ENCODE data around the gene BAHCC1.

BAHCC1 gene

DNA sequence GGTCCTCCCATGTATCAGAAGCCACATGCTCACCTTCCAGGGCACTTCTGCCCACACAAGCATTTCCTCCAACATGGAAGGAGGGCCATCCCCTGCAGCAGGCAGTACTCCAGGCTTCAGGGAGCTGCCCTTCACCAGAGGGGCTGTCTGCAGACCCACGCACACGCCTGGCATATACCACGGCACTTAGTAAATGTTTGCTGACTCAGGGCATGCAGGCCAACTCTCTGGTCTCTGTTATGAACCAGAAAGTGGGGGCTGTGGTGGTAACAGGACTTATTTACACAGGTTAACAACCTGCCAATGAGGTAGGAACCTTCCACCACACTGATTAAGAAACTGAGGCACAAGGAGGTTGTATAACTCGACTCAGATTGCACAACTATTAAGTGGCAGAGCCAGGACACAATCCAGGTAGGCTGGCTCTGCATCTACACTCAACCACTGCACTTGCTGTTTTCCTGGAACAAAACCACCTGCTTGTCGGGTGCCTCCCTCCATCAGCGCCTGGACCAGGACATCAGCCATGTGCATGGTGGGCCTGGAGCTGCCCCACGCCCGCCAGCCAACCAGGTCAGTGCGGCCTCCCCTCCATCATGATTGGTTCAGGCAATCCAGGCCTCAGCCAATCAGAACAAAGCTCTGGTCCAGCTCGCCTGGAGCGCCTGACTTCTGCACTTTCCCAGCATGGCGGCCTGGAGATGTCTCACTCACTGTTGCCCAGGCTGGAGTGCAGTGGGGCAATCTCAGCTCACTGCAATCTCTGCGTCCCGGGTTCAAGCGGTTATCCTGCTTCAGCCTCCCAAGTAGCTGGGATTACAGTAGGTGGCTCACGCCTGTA lies 98.2 kb downstream of the BAHCC1 start:
- no peak for DNase-seq (ENCODE audit: low read depth)

- DNase-seq (ENCODE audit: low read depth) = no peak
These were observed 99.5 kb downstream of the BAHCC1 start for GRCh38 chr17:81494626-81495377.

GRCh38 chr17:81498953-81499600 lies 103.8 kb downstream of the BAHCC1 start:
- DNase-seq (ENCODE audit: low read depth) = no peak

- no peak for DNase-seq (ENCODE audit: low read depth)
These were observed 104.3 kb downstream of the BAHCC1 start for GRCh38 chr17:81499601-81499970.

DNA sequence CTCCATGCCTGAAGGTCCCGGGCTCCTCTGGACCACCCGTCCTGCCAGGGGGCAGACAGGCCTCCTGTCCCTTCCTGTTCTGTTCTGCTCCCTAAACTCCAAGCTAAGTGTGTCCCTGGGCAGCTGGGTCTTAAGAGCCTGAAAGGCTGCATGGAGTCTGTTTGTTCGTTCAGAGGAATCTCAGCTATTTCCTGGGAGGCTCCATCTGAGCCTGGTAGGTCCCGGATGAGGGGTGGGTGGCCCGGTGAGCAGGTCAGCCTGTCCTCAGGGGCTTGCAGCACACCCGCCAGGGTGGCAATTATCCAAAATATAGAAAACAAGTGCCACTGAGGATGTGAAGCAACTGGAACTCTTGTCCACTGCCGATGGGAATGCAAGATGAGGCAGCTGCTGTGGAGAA lies 104.8 kb downstream of the BAHCC1 start:
- no peak for DNase-seq (ENCODE audit: low read depth)

GRCh38 chr17:81502471-81503017 lies 107.3 kb downstream of the BAHCC1 start:
- no peak for DNase-seq (ENCODE audit: low read depth)

- DNase-seq (ENCODE audit: low read depth) = no peak
These were observed 108.4 kb downstream of the BAHCC1 start for GRCh38 chr17:81503619-81504018.

DNA sequence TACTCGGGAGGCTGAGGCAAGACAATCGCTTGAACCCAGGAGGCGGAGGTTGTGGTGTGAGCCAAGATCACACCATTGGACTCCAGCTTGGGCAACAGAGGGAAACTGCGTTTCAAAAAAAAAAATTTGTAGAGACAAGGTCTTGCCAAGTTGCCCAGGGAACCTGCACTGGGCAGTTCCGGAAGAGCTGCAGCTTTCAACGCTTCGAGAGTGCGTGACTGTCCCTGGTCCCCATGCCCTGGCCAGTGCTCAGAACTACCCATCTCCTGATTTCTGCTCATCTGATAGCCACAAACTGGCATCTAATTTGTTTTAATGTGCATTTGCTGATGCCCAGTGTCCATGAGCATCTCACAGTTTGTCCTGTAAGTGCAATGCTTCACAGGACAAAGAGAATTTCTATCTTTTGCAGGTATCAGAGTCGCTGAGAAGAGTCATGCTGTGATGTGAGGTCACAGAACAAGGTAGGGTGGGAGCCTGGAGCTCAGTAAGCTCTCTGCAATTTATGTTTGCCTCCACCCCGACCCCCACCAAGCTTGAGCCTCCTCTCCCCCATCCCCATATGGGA lies 113.5 kb downstream of the BAHCC1 start:
- no peak for DNase-seq (ENCODE audit: low read depth)

DNA sequence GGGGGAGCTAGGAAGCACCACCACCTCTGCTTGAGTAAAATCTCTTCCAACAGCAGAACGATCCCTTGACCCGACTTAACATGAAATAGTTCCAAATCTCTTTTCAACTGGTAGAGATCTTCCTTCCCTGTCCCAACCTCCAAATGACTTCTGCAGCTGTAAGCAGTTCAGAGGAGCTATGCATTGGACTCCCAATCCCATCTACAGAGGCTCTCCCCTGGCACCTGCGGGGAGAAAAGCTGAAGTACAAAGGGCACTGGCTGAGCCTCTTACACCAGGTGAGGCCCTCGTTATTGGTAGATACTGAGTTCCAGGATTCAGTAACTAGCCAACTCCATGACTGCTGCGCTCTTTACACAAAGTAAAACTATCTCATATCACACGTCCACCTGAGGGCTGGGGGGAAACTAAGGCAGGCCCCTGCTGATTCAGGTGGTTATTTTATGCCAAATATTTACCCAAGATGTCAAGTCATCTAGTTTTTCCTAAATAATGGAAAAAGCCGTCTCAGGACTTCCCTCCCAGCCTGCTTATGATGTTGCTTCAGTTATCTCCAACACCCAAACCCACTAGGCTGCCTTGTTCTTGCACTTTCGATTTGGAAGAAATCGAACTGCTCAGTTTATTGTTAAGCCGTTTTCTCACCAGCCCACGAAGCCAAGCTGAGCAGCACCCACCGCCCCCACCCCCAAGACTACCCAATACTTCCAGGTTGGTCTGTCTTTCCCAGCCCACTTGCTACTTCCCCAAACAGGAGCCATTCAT lies 114.1 kb downstream of the BAHCC1 start:
- no peak for DNase-seq (ENCODE audit: low read depth)

DNA sequence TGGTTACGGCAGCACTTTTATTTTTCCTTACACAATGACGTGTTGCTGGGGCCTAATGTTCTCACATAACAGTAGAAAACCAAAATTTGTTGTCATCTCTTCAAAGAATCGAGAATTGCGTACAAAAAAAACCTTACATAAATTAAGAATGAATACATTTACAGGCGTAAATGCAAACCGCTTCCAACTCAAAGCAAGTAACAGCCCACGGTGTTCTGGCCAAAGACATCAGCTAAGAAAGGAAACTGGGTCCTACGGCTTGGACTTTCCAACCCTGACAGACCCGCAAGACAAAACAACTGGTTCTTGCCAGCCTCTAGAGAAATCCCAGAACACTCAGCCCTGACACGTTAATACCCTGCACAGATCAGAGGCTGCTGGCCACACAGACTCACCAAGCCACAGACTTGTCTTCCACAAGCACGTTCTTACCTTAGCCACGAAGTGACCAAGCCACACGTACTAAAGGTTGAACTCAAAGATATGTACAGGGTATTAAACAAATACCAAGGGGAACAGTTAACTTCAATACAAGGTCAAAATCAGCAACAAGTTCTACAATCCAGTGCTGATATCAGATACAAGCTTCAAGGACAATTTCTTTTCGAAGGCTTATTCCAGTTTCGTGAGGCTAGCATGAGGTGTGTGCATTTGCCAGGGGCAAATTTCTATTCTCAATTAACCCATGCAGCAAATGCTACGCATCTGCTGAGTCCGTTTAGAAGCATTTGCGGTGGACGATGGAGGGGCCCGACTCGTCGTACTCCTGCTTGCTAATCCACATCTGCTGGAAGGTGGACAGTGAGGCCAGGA lies 114.9 kb downstream of the BAHCC1 start:
- no peak for DNase-seq (ENCODE audit: low read depth)

GRCh38 chr17:81510785-81511553 lies 115.7 kb downstream of the BAHCC1 start:
- DNase-seq (ENCODE audit: low read depth) = no peak

- no peak for DNase-seq (ENCODE audit: low read depth)
These were observed 116.2 kb downstream of the BAHCC1 start for GRCh38 chr17:81511554-81511803.

- no peak for DNase-seq (ENCODE audit: low read depth)
These were observed 116.7 kb downstream of the BAHCC1 start for GRCh38 chr17:81511804-81512561.

DNA sequence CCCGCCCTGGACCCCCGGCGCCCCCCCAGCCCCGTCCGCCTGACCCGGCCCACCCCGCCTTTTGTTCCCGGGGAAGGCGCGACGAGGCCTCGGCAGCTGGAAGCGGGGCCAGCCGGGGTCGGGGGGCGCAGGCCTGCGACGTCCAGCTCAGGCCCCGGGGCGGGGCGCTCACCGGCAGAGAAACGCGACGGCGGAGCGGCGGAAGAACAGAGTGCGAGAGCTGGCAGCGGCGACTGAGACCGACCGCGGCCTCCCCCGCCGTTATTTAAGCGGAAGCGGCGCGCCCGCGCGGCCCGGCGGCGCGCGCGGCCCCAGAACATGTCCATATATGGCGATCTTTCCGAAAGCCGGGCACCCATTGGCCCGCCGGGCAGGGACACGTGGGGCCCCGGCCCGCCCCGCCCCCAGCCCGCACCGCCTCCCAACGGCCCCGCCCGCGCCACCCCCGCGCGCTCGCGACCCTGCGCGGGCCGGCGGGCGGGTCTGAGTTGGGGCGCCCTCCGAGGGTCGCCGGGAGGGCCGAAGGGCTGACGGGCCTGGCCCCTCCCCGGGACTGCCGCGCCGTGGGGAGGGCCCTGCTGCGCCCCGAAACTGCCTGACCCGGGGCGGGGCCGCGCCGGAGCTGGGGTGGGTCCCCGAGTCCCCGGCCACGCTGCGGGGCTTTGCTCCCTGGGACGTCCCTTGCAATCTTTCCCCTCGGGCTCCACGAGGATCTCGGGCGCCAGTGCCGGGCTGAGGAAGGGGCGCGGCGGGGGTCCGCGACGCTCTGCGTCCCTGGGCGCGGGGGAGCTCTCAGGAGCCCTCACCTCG lies 117.5 kb downstream of the BAHCC1 start, which contains the start of gene ACTG1:
TSS of gene ACTG1 (minus strand) at position 238 of the 810 bp plus-strand sequence. CDS start 445 bp downstream, outside the sequence.
- peak; percentile 70 for DNase-seq (ENCODE audit: low read depth)

GRCh38 chr17:81513372-81513752 lies 118.1 kb downstream of the BAHCC1 start:
- no peak for DNase-seq (ENCODE audit: low read depth)

DNA sequence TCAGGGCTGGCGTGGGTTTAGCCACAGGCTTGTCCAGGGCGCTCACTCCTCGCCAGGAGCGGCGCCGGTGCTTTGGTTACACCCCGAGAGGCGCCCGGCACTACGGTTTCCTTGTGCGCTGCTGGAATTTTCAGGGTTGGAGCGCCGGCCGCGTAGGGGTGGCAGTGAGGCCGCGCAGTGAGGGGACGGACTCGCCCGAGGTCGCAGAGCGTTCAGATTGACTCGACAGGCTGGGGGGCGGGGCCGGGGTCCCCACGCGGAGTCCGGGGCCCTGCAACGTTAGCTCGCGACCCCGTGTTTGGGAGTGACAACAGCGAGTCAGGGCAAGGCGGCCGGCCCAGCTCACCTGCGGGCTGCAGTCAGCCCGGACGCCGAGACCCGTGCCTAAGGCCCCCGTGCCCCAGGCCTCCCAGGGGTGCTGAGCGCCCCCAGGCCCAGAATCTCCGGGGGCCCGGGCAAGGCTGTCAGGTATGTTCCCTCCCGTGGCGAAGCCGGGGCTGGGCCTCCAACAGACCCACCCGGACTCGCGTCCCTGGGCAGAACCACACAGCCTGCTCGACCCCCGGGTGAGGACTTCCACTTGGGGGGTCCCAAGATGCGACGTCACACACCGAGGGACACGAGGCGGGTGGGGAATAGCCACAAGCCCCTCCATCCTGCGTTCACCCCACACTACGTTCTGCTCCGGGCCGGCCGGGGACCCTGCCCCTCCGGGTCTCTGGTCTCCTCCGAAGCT lies 118.7 kb downstream of the BAHCC1 start:
- no peak for DNase-seq (ENCODE audit: low read depth)

DNA sequence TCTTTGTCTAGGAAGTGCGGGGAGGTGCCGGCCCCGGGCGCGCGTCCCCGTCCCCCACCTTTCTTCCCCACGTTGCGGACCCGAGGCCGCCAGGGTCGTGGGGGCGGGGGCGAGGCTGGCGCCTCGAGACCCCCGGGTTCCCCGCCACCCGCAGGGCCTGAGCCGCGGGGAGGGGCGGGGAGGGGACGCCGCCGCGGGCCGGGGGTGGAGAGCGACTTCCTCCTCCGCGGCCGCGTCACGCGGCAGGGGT lies 119.2 kb downstream of the BAHCC1 start:
- no peak for DNase-seq (ENCODE audit: low read depth)

Measured in stimulated activated CD8-positive, alpha-beta memory T cell treated with anti-CD3 and anti-CD28 coated beads, Interleukin-7, amount 100 ng/mL, for 24 hours (primary cell).